GM18519 (cell line): Measurements from ENCODE around the gene SEC63.
"Not testable (repeated sequence)": the region's sequence is repeated elsewhere in the genome, so short reads cannot be mapped to it uniquely, and the experiment has no call there.

Source experiments
- ATAC-seq: cut with Tn5 transposase; IDR thresholded peaks from one replicate; pipeline ENCODE4 v1.9.1; 2021; ENCODE audit warnings: mild to moderate bottlenecking, moderate library complexity; ENCODE audit not compliant: unreplicated experiment, low FRiP score

The SEC63 gene

GRCh38 chr6:107866606-107867301 is 91.3 kb downstream of the SEC63 start:
- ATAC-seq: no peak

GRCh38 chr6:107864226-107865127 is 93.5 kb downstream of the SEC63 start:
- no peak for ATAC-seq

GRCh38 chr6:107862383-107862782 is 95.6 kb downstream of the SEC63 start:
- no peak for ATAC-seq

- not testable (repeated sequence) for ATAC-seq
Observed at GRCh38 chr6:107860963-107861362, 97.0 kb downstream of the SEC63 start.

GRCh38 chr6:107860144-107860543 is 97.9 kb downstream of the SEC63 start:
- not testable (repeated sequence) for ATAC-seq

GRCh38 chr6:107853230-107853629 is 104.8 kb downstream of the SEC63 start:
- ATAC-seq: no peak

GRCh38 chr6:107849325-107849724 is 108.7 kb downstream of the SEC63 start:
- no peak for ATAC-seq

- ATAC-seq: no peak
Observed at GRCh38 chr6:107847844-107848802, 109.9 kb downstream of the SEC63 start.

GRCh38 chr6:107846262-107846795 is 111.7 kb downstream of the SEC63 start:
- ATAC-seq: no peak

GRCh38 chr6:107845777-107846176 is 112.2 kb downstream of the SEC63 start:
- no peak for ATAC-seq

- no peak for ATAC-seq
Observed at GRCh38 chr6:107843400-107843799, 114.6 kb downstream of the SEC63 start.

- no peak for ATAC-seq
Observed at GRCh38 chr6:107841275-107841670, 116.7 kb downstream of the SEC63 start.

GRCh38 chr6:107840636-107841274 is 117.3 kb downstream of the SEC63 start:
- no peak for ATAC-seq

- no peak for ATAC-seq
Observed at GRCh38 chr6:107833136-107833535, 124.9 kb downstream of the SEC63 start.

GRCh38 chr6:107832151-107833056 is 125.6 kb downstream of the SEC63 start:
- no peak for ATAC-seq

- no peak for ATAC-seq
Observed at GRCh38 chr6:107830060-107830459, 127.9 kb downstream of the SEC63 start.

- no peak for ATAC-seq
Observed at GRCh38 chr6:107827541-107827940, 130.5 kb downstream of the SEC63 start.

GRCh38 chr6:107823047-107823557 is 134.9 kb downstream of the SEC63 start:
- ATAC-seq: no peak
